Stimulated activated CD8-positive, alpha-beta memory T cell treated with anti-CD3 and anti-CD28 coated beads, Interleukin-7, amount 100 ng/mL, for 4 hours (primary cell): ENCODE results near the gene PPP1R13B.

Experiments used
- DNase-seq, 2 donors: peaks; one replicate each; pipeline ENCODE4 v3.0.0-alpha.2; 2020; ENCODE audit warnings: low read depth in 2 of 2

PPP1R13B gene

GRCh38 chr14:103744621-103745395 lies 102.6 kb downstream of the PPP1R13B start:
- DNase-seq = no peak

GRCh38 chr14:103743691-103744090 lies 103.7 kb downstream of the PPP1R13B start:
- no peak for DNase-seq

- DNase-seq = no peak
These were observed 104.7 kb downstream of the PPP1R13B start for GRCh38 chr14:103742499-103743255.

GRCh38 chr14:103741876-103742275 lies 105.5 kb downstream of the PPP1R13B start:
- no peak for DNase-seq

GRCh38 chr14:103740991-103741689 lies 106.2 kb downstream of the PPP1R13B start:
- DNase-seq = no peak

GRCh38 chr14:103739793-103740501 lies 107.4 kb downstream of the PPP1R13B start:
- DNase-seq = no peak

- DNase-seq = no peak
These were observed 107.9 kb downstream of the PPP1R13B start for GRCh38 chr14:103739466-103739792.

GRCh38 chr14:103738701-103739451 lies 108.5 kb downstream of the PPP1R13B start:
- no peak for DNase-seq

- DNase-seq = no peak
These were observed 109.2 kb downstream of the PPP1R13B start for GRCh38 chr14:103738166-103738565.

GRCh38 chr14:103737432-103738045 lies 109.8 kb downstream of the PPP1R13B start:
- DNase-seq = no peak

GRCh38 chr14:103736546-103737431 lies 110.6 kb downstream of the PPP1R13B start:
- no peak for DNase-seq

GRCh38 chr14:103735815-103736545 lies 111.4 kb downstream of the PPP1R13B start:
- DNase-seq = no peak

GRCh38 chr14:103735439-103735814 lies 111.9 kb downstream of the PPP1R13B start:
- no peak for DNase-seq

- DNase-seq = no peak
These were observed 112.4 kb downstream of the PPP1R13B start for GRCh38 chr14:103735022-103735421.

GRCh38 chr14:103734081-103734888 lies 113.1 kb downstream of the PPP1R13B start:
- no peak for DNase-seq

GRCh38 chr14:103733651-103734050 lies 113.7 kb downstream of the PPP1R13B start:
- no peak for DNase-seq

GRCh38 chr14:103732868-103733620 lies 114.3 kb downstream of the PPP1R13B start:
- no peak for DNase-seq
